Keratinocyte (primary cell): ENCODE measurements around the gene CUL4A. TPM values are rescaled to one million over a fixed set of nuclear protein-coding genes. Genes with fewer than 3 reads are reported as not detected.

Experiments
- DNase-seq: peaks from one replicate; pipeline ENCODE4 v3.0.0-alpha.2; 2011; ENCODE audit warnings: low read depth, missing footprints, low spot score
- FAIRE-seq: peaks from 2 replicates; lab custom pipeline; 2011; peaks lifted over from hg19 to GRCh38; lab: Jason Lieb, UNC
- H2AFZ ChIP-seq: 2 replicates; pipeline ENCODE4 v1.6.0; 2012; ENCODE audit warnings: low read length, control low read depth, inconsistent platforms; ENCODE audit not compliant: control insufficient read depth
- H3K27ac ChIP-seq: 2 replicates; pipeline ENCODE4 v1.5.1; 2011; ENCODE audit warnings: low read length; ENCODE audit not compliant: control insufficient read depth, insufficient read depth
- H3K27me3 ChIP-seq: 3 replicates; pipeline ENCODE4 v1.6.0; 2011; ENCODE audit warnings: low read length; ENCODE audit not compliant: control insufficient read depth, insufficient read depth; ENCODE audit errors: extremely low read depth
- H3K36me3 ChIP-seq, 2 experiments: 2 replicates in 1 of 2; 3 replicates in 1 of 2; pipeline ENCODE4 v1.5.1; 2011; ENCODE audit warnings: low read length in 2 of 2, mild to moderate bottlenecking in 1 of 2; ENCODE audit not compliant: control insufficient read depth in 2 of 2, insufficient read depth in 2 of 2; ENCODE audit errors: extremely low read depth in 1 of 2
- H3K4me1 ChIP-seq: 3 replicates; pipeline ENCODE4 v1.5.1; 2011; ENCODE audit warnings: low read length; ENCODE audit not compliant: control insufficient read depth, insufficient read depth; ENCODE audit errors: extremely low read depth
- H3K4me2 ChIP-seq: 3 replicates; pipeline ENCODE4 v1.6.0; 2011; ENCODE audit warnings: low read depth, low read length; ENCODE audit not compliant: control insufficient read depth, insufficient read depth; ENCODE audit errors: extremely low read depth
- H3K4me3 ChIP-seq, 3 experiments: fragments of 200-600 bp in 1 of 3; sonication (generic) in 1 of 3; 2 replicates in 2 of 3; 3 replicates in 1 of 3; pipeline ENCODE4 v1.5.1; 2011 to 2016; ENCODE audit warnings: low read length in 3 of 3, mild to moderate bottlenecking in 3 of 3, control low read depth in 2 of 3, inconsistent platforms in 1 of 3, low read depth in 1 of 3, mixed read lengths in 1 of 3, mixed run types in 1 of 3, moderate library complexity in 1 of 3; ENCODE audit not compliant: control insufficient read depth in 2 of 3, insufficient read depth in 2 of 3; ENCODE audit errors: extremely low read depth in 1 of 3
- H3K79me2 ChIP-seq: 2 replicates; pipeline ENCODE4 v1.6.0; 2012; ENCODE audit warnings: low read length; ENCODE audit not compliant: control insufficient read depth, insufficient read depth
- H3K9ac ChIP-seq: 3 replicates; pipeline ENCODE4 v1.6.0; 2011; ENCODE audit warnings: low read length; ENCODE audit not compliant: control insufficient read depth, insufficient read depth; ENCODE audit errors: extremely low read depth
- H3K9me1 ChIP-seq: 3 replicates; pipeline ENCODE4 v1.6.0; 2011; ENCODE audit warnings: low read length; ENCODE audit not compliant: control insufficient read depth, insufficient read depth; ENCODE audit errors: extremely low read depth
- H3K9me3 ChIP-seq: 2 replicates; pipeline ENCODE4 v1.5.1; 2012; ENCODE audit warnings: low read depth, low read length; ENCODE audit not compliant: control insufficient read depth
- H4K20me1 ChIP-seq: 3 replicates; pipeline ENCODE4 v1.6.0; 2011; ENCODE audit warnings: low read length; ENCODE audit not compliant: control insufficient read depth, insufficient read depth; ENCODE audit errors: extremely low read depth
- EZH2 ChIP-seq: IDR thresholded peaks from one replicate; pipeline ENCODE4 v1.6.1; 2012; ENCODE audit warnings: inconsistent platforms, mild to moderate bottlenecking, low read length, moderate library complexity
- dilution Hi-C: fragments of 300-500 bp; cut with MboI; formaldehyde crosslinking; loops from one replicate; pipeline ENCODE4 v1.7.0; 2020; ENCODE audit warnings: low sequenced_read_pairs; ENCODE audit not compliant: extremely low pct_ligation_motif_present
- polyA plus RNA-seq, 5 experiments: library from polyadenylated mRNA; depleted of rRNA in 3 of 5; stranded (reverse) in 3 of 5; stranded (forward) in 1 of 5; unstranded in 1 of 5; fragments of >200 nt; gene quantifications; 1 replicate in 1 of 5; 2 replicates in 3 of 5; 3 replicates in 1 of 5; pipeline versions ENCODE4 v1.2.1 to v1.2.3, GENCODE V29; 2011 to 2012; ENCODE audit warnings: missing spikeins in 2 of 5, low read depth in 1 of 5, low replicate concordance in 1 of 5
- TF ChIP-seq, protein P1 (sequence below), 3 experiments: IDR thresholded peaks in 1 of 3; conservative IDR thresholded peaks in 1 of 3; optimal IDR thresholded peaks in 1 of 3; 2 replicates in 2 of 3; 3 replicates in 1 of 3; pipeline versions ENCODE3 to v1.5.1; 2011; ENCODE audit warnings: low read length in 3 of 3, mild to moderate bottlenecking in 3 of 3, moderate library complexity in 2 of 3, control low read depth in 1 of 3, inconsistent platforms in 1 of 3; ENCODE audit not compliant: insufficient read depth in 2 of 3; ENCODE audit errors: extremely low read depth in 1 of 3

CUL4A gene
- polyA plus RNA-seq, 1 donor (not counting 4 experiments of a cell fraction or from before 2014, with no cell fraction given) = 57.3 TPM

- TF ChIP-seq, protein P1, sequence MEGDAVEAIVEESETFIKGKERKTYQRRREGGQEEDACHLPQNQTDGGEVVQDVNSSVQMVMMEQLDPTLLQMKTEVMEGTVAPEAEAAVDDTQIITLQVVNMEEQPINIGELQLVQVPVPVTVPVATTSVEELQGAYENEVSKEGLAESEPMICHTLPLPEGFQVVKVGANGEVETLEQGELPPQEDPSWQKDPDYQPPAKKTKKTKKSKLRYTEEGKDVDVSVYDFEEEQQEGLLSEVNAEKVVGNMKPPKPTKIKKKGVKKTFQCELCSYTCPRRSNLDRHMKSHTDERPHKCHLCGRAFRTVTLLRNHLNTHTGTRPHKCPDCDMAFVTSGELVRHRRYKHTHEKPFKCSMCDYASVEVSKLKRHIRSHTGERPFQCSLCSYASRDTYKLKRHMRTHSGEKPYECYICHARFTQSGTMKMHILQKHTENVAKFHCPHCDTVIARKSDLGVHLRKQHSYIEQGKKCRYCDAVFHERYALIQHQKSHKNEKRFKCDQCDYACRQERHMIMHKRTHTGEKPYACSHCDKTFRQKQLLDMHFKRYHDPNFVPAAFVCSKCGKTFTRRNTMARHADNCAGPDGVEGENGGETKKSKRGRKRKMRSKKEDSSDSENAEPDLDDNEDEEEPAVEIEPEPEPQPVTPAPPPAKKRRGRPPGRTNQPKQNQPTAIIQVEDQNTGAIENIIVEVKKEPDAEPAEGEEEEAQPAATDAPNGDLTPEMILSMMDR (optimal IDR thresholded peaks at IDR 0.05 in 1 of 3, IDR thresholded peaks at IDR 0.05 in 1 of 3, conservative IDR thresholded peaks at IDR 0.05 in 1 of 3; ENCODE audit: extremely low read depth in 1 of 3, insufficient read depth in 2 of 3, low read length in 3 of 3) = no peak
- peaks cover 37 to 41% of the 10 kb centered on the region in 2 experiments for H3K36me3 ChIP-seq
- FAIRE-seq = no peak
Measured at GRCh38 chr13:113238536-113238935, 29.1 kb downstream of the CUL4A start.

DNA sequence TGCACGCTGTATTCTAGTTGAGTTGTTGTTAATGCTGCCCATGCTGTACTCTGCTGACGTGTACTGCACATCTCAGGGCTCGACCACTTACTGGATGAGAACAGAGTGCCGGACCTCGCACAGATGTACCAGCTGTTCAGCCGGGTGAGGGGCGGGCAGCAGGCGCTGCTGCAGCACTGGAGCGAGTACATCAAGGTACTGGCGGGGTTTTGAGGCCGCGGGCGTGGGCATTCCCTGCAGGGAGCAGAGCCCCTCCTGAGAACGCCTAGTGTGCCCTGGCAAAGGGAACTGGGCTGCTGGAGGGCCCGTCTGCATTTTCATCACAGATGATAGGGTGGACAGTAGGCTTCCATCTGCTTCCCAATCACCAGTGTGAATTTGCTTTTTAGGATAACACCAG is 29.9 kb downstream of the CUL4A start:
- Histone ChIP-seq H3K79me2 (no peaks in the 10 kb centered on the region), H3K9me3 (no peaks in the 10 kb centered on the region), H2AFZ (no peak overlapping the region), H3K9ac (no peak overlapping the region), H3K4me1 (no peaks in the 10 kb centered on the region), H3K27ac (no peak overlapping the region), H3K36me3 (peaks cover 39 to 46% of the 10 kb centered on the region in 2 experiments), H3K27me3 (no peaks in the 10 kb centered on the region), H3K4me2 (no peak overlapping the region), H3K4me3 (no peak overlapping the region), H4K20me1 (no peaks in the 10 kb centered on the region), H3K9me1 (no peaks in the 10 kb centered on the region)
- FAIRE-seq = no peak
- dilution Hi-C loops = no loop called here
- no peak for DNase-seq
- no peak for TF ChIP-seq EZH2
- TF ChIP-seq, protein P1 (optimal IDR thresholded peaks at IDR 0.05 in 1 of 3, IDR thresholded peaks at IDR 0.05 in 1 of 3, conservative IDR thresholded peaks at IDR 0.05 in 1 of 3; ENCODE audit: extremely low read depth in 1 of 3, insufficient read depth in 2 of 3, low read length in 3 of 3) = no peak

More at GRCh38 chr13:113238536-113238935, 29.1 kb downstream of the CUL4A start:
- no peak for DNase-seq
- no peaks in the 10 kb centered on the region for H3K9me3 ChIP-seq
- no peaks in the 10 kb centered on the region for H4K20me1 ChIP-seq
- dilution Hi-C loops = no loop called here
- H3K79me2 ChIP-seq = no peaks in the 10 kb centered on the region
- no peak overlapping the region for H3K4me2 ChIP-seq
- no peaks in the 10 kb centered on the region for H3K27me3 ChIP-seq
- H3K4me1 ChIP-seq = no peaks in the 10 kb centered on the region
- no peak overlapping the region for H3K9ac ChIP-seq
- no peak overlapping the region for H3K4me3 ChIP-seq
- H2AFZ ChIP-seq = no peak overlapping the region
- H3K9me1 ChIP-seq = no peaks in the 10 kb centered on the region
- no peak overlapping the region for H3K27ac ChIP-seq
